Left renal pelvis (tissue), 4 donors: Measurements from ENCODE around the gene LRMDA. TPM values are rescaled to one million over a fixed set of nuclear protein-coding genes. Genes with fewer than 3 reads are reported as not detected.

Experiments
- DNase-seq, 4 donors: peaks; one replicate each; pipeline ENCODE4 v3.0.0-alpha.2; 2013; ENCODE audit warnings: low read depth in 4 of 4, low spot score in 3 of 4
- polyA plus RNA-seq, 4 donors: library from polyadenylated mRNA; unstranded; fragments of 120-200 nt; gene quantifications; one replicate each; pipeline ENCODE4 v1.2.1, GENCODE V29; 2013; ENCODE audit not compliant: insufficient read length in 4 of 4

LRMDA gene
- polyA plus RNA-seq, 4 donors = 7.8 to 23.9 (median 16.5) TPM

DNA sequence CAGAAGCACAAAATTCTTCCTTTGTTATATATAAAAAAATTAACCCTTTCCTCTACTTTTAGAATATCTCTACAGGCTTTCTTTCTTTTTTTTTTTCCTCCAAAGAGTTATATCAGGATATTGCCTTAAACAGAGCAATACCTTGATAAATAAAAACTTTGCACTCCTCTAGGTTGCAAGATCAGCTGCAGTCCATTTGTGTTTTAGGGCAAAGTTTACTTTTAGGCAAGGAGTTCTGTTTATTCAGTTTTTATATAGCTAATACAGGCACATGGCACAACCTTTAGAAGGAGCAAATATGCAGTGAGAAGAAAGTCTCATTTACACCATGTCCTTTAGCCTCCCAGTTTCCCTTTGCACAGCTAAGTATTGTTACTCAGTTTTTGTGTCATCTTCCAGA lies 10.3 kb downstream of the LRMDA start:
- no peak for DNase-seq

DNA sequence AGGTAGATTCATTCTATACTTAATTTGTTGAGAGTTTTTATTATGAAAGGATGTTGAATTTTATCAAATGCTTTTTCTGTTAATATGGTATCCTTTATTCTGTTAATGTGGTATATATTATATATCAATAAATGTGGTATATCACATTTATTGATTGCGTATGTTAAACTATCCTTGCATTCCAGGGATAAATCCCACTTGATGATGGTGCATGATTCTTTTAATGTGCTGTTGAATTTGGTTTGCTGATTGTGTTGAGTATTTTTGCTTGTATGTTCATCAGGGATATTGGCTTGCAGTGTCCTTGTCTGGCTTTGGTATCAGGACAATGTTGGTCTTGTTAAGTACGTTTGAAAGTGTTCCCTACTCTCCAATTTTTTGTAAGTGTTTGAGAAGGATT lies 11.9 kb downstream of the LRMDA start:
- DNase-seq = no peak

DNA sequence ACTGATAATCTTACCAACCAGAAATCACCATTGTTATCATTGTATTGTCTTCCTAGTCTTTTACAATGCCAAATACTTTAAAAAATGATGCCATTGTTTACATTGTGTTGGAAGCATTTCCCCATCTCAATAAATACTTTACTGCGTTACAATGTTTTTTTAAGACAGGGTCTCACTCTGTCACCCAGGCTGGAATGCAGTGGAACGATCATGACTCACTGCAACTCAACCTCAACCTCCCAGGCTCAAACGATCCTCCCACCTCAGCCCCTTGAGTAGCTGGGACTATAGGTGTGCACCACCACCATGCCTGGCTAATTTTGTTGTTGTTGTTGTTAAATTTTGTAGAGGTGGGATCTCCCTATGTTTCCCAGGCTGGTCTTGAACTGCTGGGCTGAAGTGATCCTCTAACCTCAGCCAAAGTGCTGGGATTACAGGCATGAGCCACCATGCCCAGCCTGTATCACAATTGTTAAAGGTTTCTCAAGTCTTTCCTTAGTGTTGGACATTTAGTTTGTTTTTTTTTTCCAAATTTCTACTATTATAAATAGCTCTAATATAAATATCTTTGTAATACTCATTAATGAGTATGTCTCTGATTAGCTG lies 13.5 kb downstream of the LRMDA start:
- no peak for DNase-seq

DNA sequence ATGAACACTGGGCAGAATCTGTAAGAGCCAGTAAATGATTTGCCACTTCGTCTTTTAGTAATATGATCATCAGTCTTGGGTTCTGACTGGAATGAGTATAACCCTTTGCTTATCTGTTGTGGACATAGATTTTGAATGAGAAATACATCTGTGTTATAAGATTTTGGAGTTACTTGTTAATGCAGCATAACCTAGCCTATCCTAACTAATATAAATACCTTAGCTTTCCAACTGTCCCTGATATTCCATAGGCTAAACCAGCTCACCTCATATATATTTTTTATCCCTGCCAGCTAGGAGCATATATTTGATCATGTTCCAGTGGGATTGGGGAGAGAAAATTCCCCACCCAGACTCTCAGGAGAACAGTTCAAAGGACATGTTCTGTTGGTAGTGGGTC lies 15.1 kb downstream of the LRMDA start:
- no peak for DNase-seq

DNA sequence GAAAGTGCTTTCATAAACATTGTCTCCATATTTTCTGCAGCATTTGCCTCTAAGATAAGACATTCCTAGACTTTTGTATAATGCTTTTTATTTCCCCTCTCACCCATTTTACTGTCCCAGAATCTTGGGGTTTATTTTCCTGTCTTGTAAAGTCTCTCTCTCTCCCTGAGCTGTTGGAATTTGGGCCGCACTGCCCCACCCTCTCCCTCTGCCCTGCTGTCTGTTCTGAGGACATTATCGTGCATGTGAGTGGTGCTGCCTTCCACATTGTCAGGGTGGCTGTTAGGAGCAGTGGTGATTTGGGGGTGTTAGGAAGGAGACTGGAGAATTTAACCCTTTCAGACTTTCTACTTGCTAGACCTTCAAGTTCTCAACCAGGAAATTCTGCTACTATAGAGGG lies 16.7 kb downstream of the LRMDA start:
- no peak for DNase-seq

DNA sequence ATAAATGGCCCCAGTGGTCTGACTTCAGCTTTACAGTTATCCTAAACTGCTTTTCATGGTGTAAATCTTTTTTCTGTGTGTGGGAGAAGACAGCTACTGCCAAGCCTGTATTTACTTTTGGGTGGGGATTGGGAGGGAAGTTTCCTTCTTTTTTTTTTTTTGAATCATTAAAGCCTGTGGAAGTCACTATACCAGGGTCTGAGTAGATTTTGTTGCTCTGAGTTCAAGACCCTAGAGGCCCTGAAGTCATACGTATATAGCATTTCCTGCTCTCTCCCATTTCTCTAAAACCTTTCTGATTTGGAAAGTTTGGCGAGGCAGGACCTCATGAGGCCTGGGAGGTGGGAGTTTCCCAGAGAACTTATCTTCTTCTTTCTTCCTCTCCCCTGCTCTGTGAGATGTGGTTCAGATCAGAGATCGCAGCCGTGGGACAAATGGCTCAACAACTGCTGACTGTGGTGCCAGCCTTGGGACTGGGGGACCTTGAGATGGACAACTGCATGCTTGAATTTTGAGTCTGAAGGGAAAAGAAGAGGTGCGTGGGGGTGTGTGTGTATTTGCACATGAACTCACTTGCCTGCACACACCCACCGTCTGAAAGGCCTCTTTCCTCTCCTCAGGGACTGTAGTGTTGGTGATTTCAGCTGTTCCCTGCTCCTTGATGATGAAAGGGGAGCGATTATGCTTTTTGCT lies 18.1 kb downstream of the LRMDA start:
- DNase-seq = no peak

DNA sequence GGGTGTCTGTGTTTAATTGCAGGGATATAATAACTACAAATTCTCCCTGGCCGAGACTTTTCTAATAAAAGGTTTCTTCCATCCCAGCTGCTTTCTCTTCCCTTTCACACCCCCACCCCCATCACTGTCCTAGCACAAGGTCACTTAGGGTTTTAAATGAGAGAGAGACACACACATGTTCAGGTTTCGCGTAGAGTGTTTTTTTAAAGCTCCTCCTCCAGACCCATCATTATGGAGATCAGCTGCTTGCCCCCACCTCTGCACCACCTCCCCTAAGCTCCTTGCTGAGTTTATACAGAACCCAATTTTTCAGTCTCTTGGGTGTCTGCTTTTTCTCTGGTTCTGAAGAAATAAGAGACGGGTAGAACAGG lies 18.6 kb downstream of the LRMDA start:
- DNase-seq = no peak

DNA sequence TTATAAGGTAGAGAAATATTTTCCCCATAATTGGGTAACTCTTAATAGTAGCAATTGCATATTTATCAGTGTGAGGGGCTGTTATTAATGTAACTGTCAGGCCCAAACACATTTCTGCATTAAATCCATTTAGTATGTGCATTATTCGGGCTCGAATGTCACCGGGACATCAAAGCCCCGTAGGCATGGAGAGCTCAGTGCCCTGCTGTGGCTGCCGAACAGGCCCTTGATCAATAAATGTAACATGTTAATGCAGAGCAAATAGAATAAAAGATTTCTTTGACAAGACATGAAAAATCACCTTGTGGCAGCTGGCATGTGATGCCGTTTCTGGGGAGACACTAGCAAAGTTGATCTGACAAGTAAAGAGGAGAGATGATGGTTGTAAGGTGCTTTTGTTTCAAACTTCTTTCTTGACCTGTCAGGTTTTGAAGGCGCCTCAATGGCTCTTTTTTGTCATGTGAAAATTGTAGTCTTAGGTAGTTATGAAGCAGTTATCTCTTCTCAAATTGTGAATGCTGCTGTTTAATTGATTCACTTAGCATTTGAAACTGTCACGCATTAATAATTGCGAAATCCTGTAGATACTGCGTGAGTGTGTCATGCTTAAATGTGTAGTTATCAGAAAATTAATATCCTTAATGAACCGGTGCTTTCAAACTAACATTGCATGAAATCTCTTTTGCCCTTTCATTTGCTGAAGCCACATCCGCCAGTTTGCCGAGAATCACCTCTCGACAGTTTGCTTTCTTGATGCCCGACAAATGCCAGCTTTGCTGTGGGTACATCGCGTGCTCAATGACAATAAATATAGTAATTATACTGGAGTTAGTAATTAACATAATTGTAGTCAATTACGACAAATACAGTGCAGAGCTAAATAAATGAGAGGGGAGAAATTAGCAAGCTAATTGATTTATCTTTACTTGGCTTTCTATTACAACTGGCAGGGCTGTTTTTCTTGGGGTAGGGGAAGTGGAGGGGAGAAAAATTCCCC lies 19.5 kb downstream of the LRMDA start:
- DNase-seq = no peak

DNA sequence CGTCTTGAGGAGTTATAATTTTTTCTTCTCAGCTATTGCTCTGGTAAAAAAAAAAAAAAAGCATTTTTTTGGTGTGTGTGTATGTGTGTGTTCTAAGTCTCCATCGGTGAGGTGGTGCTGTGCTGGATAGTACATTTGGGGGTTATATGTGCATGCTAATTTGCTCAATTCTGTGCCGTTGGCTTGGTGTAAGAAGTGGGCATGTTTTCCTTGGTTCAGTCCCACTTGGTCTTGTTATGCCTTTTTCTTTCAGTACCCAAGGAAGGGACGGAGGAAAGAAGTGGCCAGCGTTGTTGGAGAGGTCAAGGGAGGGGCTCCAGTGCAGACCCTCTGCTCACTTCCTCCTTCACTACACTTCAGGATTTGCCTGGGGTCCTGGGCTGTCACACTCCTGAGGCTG lies 20.4 kb downstream of the LRMDA start:
- no peak for DNase-seq

DNA sequence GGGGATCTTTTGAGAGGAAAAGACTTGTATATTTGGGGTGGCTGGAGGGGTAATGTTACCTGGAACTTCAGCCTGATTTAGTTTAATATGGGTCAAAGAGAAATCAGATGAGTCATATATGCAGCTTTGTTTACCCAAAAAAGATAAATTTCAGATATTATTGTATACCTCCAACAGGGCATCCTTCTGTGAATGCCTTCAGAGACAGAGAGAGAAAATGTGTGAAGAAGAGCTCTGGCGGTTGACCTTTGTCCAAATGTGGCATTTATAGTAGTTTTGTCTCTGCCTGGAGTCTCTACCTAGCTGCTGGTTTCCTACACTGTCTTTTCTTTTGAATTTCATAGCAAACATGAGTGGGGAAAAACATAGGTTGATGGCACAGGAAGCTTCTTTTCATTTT lies 21.6 kb downstream of the LRMDA start:
- no peak for DNase-seq

DNA sequence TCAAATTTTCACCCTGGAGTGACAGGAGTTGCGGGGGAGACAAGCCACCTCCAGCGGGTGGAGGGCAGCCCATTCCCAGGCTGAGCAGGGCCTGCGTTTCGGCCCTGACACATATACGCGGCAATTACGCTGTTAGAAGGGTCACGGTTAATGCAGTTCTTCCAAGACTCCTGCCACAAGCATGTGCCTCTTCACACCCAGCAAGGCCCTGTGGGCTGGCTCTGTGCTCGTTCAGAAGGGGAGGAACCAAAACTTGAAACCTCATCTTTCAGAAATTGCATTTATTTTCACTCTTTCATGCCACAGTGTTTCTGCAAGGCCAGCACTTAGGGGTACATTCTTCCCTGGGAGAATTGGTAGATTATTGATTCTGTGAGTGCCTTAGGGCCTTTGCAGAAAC lies 24.7 kb downstream of the LRMDA start:
- DNase-seq = no peak

DNA sequence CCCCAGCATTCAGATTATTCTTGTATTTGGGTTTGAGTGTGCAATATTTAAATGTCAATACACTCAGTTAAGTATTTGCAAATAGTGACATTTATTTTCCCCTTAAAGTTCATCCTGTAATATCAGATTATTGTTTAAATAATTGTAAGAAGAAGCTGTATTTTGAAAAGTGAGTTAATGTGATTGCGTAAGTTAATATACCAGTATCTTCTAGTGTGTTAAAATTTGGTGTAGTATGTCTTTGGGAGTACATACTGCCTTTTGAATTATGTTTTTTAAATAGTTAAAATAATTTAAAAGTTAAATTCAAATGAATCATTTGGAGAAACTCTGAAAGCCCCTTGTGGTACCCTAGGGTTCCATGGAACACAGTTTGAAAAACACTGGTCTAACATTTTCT lies 28.6 kb downstream of the LRMDA start:
- no peak for DNase-seq

DNA sequence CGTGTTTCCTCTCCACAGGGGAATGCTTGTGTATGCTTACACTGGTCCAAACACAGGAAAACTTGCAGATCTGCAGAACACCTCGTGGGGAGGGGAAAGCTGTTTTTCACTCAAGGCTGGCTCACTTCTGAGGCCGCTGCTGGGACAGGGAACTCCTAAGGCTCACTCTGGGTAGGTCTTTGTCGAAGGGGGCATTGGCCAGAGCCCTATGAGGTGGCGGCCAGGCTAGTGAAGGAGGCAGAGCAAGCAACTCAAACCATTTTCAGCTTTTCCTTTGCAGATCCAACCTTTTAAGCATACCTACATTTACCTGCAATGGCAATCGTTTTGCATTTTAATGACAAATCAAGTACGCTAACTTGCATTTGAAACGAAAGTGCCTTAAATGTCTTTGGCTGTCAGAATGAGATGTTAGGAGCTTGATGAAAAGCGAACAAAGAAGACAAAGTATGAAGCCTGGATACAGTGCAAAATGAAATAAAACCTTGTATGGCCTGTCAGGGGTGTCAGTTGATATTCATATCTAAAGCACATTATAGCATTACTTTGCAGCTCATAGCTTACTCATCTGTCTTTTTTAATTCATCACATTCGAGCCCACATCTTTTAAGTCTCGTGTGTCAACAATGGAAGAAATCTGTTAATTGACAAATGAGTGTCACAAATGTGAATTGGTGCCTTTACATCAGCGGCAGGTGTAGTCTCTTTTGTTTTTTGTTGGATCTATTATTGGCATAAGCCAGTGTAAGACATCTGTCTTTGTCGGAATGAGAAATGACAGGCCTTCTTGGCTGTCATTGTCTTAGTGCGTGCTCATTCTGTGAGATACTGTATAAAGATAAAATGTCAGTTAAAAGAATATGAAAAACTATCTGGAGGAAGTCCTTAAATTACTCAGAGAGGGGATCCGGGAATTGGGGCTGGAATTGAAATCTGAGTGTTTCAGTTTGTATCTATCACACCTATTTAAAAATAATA lies 30.5 kb downstream of the LRMDA start:
- no peak for DNase-seq

DNA sequence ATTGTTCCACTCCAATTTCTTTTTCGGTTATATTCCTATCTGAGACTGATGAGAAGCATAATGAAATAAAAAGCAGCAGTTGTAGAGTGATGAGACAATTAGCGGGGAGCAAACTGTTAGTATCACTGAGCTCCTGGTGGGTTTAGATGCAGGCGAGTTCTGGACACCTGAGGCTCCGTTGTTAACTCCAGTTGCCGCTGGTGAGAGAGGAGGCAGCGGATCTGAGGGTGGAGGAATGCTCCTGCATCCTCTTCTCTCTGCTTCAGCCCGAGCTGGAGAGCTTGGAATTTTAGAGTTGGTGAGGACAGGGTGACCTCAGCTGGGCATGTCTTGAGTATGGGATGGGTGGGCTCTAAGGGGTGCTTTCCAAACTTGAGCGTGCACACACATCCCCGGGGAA lies 31.4 kb downstream of the LRMDA start:
- DNase-seq = no peak

DNA sequence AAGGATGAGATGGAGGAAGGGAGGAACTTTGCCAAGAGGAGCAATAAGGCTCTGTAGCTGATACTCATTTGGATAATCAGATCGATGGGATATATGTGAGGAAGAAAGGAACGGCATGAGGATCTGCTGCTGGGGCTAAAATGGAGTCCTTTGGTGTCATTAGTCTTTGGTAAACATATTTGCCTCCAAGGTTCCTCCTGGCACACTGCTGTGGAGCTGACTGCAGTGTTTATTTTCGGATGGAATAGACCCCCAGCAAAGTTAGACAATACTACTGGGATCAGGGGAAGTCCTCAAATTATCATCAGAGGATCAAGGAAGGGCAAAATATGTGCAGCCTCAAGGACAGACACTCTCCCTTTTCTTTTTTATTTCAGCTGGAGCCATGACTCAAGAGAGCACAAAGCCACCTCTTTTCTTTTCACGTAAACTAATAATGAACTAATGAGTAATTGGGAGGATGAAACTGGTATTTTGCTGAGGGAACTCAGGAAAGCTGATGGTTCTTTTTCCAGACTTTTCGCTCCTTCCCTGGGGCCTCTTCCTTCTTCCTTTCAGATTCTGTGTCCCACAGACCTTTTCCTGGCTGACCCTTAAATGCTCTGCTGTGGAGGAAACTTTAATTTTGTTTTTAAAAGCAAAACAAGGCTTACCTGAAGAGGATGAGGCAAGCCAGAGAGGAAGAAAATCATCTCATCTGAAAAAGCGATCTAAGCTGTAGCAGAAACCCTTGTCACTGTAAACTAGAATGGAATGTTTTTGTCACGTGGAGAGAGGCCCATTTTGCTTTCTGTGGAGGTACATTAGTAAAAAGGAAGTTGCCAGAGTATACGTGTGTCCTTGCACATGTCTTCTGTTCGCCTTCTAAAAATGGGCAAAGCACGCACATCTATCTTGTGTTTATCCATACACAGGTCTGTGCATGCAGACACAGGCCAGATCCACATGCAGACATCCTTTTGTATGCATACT lies 33.3 kb downstream of the LRMDA start:
- no peak for DNase-seq

DNA sequence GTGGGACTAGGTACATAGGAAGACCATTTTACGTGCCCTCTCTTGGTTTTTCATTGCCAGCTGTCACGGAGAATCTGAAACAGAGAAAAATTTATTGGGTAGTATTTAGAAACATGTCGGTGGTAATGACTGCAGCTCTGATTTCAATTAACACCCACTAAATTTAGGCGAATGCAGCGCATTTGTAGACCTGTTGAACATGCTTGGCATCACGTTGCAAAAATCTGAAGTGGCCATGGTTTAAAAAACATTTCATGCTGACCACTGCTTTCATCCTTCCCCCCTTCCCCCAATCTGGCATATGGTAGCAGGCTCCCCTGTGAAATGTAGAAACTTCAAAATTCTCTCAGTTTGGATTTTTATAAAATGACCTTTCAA lies 34.0 kb downstream of the LRMDA start:
- DNase-seq = no peak

DNA sequence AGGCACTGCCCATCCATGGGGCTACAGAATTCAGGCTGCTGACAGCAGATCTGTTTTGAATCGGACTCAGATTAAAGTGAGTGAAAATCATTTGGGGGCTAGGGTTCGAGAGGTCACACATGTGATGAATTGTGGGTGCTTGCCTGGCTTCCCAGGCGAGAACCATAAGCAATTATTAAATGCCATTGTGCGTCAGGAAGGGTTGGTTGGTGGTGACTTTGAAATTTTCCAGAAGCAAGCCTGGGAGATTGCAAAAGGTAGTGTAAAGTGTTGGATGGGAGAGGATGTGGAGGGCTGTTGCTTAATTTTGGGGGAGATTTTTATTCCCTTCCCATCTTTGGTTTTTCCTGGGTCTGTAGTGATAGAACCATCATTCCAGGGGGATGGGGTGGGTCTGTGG lies 34.6 kb downstream of the LRMDA start:
- no peak for DNase-seq

DNA sequence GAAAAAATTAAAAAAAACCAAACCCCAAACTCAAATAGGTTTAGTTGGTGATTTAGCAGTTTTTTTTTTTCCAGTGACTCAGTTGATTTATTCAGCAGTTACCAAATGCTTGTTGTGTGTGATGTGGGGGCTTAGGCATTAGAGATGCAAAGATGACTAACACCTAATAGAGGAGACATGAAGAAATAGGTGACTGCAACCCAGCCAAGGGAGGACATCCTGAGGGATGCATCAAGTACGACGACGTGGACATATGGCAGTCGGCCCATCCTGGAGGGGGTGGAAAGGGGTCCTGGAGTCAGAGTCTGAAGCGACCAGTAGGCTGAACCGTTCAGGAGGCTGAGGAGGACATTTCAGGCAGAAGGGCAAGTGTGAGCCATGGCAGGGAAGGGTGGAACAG lies 35.5 kb downstream of the LRMDA start:
- no peak for DNase-seq

DNA sequence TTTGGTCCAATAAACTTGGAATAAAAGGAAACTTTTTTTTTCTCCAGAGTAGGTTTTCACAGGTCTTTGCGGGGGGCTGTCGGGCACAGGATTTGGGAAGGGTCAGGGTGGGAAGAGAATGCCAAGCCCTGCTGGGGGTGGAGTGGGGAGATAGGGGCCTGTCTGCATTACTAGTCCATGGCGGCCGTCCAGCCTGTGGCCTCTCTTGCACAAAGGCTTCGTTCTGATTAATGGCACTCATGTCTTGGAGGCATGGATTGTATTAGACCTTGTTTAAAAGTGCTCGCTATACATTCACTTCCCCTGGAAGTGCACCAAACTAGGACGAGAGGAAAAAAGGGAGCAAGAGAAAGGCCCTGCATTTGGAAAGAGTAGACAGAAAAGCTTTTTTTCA lies 37.2 kb downstream of the LRMDA start:
- DNase-seq = no peak
